ENCODE results near the gene TMEM134. TPM values are rescaled to one million over a fixed set of nuclear protein-coding genes. Genes with fewer than 3 reads are reported as not detected.

Gene TMEM134
- total and polyA plus RNA-seq, 10 of the 15 experiments (the other 5 are each of a cell fraction or from before 2014, with no cell fraction given), result 1.6 to 93.8 (median 27.8) TPM

GRCh38 chr11:67466367-67466766 is 2.7 kb downstream of the TMEM134 start:
- CTCF ChIA-PET, result interaction anchor here (0.7 to 5.1 kb wide), 2 partner anchors 65 to 1477 kb away, joined by 4 to 36 read pairs; partner anchors contain the start of gene PPP1CA
- in situ Hi-C loops (cut with MboI), result no loop called here
- intact Hi-C loops (cut with micrococcal nuclease; ENCODE audit: unreplicated experiment), result no loop called here
- H3K9ac ChIP-seq (ENCODE audit: control insufficient read depth, insufficient read depth, low read length), result no peak overlapping the region
- SMC1A ChIA-PET (ENCODE audit: uncharacterized antibody, unreplicated experiment), result interaction anchor here (1.6 to 5.2 kb wide), 4 partner anchors 18 to 64 kb away, joined by 13 to 46 read pairs (median 30); partner anchors contain the start of genes AIP, PPP1CA, PTPRCAP and TBC1D10C
- POLR2A ChIA-PET, result interaction anchor here (0.6 to 8.1 kb wide), 6 partner anchors 19 to 119 kb away, joined by 3 to 78 read pairs (median 50); partner anchors contain the start of genes AIP, PPP1CA, PTPRCAP and TBC1D10C
- no peak for FAIRE-seq
- BruUV-seq (replicated peaks), result no TSS peak
- no peak overlapping the region for H2AFZ ChIP-seq (ENCODE audit: control insufficient read depth, low read depth, low read length)
- H3K36me3 ChIP-seq (ENCODE audit: control insufficient read depth in 2 of 2, insufficient read depth in 2 of 2, low read length in 1 of 2), result no peaks in the 10 kb centered on the region; a peak in 1 of 4 replicates
- H3K4me3 ChIP-seq, result no peak overlapping the region
- H3K9me3 ChIP-seq (replicated peaks; ENCODE audit: control insufficient read depth, insufficient read depth, low read length), result no peaks in the 10 kb centered on the region
- no peaks in the 10 kb centered on the region for H3K27me3 ChIP-seq (replicated peaks in 1 of 2; ENCODE audit: control insufficient read depth in 2 of 2, insufficient read depth in 2 of 2, low read length in 1 of 2)
- no peaks in the 10 kb centered on the region for H4K20me1 ChIP-seq (ENCODE audit: control insufficient read depth, insufficient read depth)
- RAD21 ChIA-PET (ENCODE audit: unreplicated experiment), result interaction anchor here (1.9 to 5.5 kb wide), 5 partner anchors 19 to 65 kb away, joined by 5 to 72 read pairs (median 20); partner anchors contain the start of genes AIP, PPP1CA and PTPRCAP
- no peak for DNase-seq (ENCODE audit: low read depth, low spot score)
- WGBS (ENCODE audit: insufficient coverage, insufficient replicate concordance, low lambda C conversion rate, missing lambda C conversion rate), result 80% methylated on average over 5 of the region's 5 CpGs
- no peak for ATAC-seq
- H3K4me1 ChIP-seq (ENCODE audit: control insufficient read depth, insufficient read depth, low read length), result peaks cover 37% of the 10 kb centered on the region
- no peak overlapping the region for H3K27ac ChIP-seq (ENCODE audit: control insufficient read depth, insufficient read depth)
- H3K4me2 ChIP-seq (ENCODE audit: control insufficient read depth, insufficient read depth), result no peak overlapping the region
- H3K79me2 ChIP-seq (ENCODE audit: control insufficient read depth, insufficient read depth, low read length), result peaks cover 14% of the 10 kb centered on the region
- TF ChIP-seq CEBPB (IDR thresholded peaks at IDR 0.05; ENCODE audit: borderline replicate concordance in 1 of 2, low read depth in 2 of 2, low read length in 2 of 2) (no peak), ZSCAN29 (IDR thresholded peaks at IDR 0.05) (no peak), ZNF687 (IDR thresholded peaks at IDR 0.05) (no peak), IRF3 (IDR thresholded peaks at IDR 0.05) (no peak), ZBTB33 (IDR thresholded peaks at IDR 0.05) (no peak), CTCF (IDR thresholded peaks at IDR 0.05 in 2 of 3, conservative IDR thresholded peaks at IDR 0.05 in 1 of 3; ENCODE audit: control insufficient read depth in 2 of 3, extremely low read depth in 1 of 3, insufficient read depth in 1 of 3, low read depth in 3 of 3, low read length in 3 of 3) (no peak), MTA2 (IDR thresholded peaks at IDR 0.05; ENCODE audit: low read depth) (no peak), BCLAF1 (IDR thresholded peaks at IDR 0.05) (no peak), SUPT20H (IDR thresholded peaks at IDR 0.05; ENCODE audit: borderline replicate concordance, control insufficient read depth, low read depth, low read length) (no peak)

Data from GM12878 (cell line).